Lung (tissue), 12 donors: ENCODE data around the gene CRACDL. TPM values are rescaled to one million over a fixed set of nuclear protein-coding genes. Genes with fewer than 3 reads are reported as not detected.

Experiments
- ATAC-seq: fragments of 200-7000 bp; cut with Tn5 transposase; one replicate; pipeline ENCODE4 v1.9.1; 2020; ENCODE audit warnings: moderate number of reproducible peaks; ENCODE audit not compliant: insufficient read depth, low FRiP score
- DNase-seq, 3 donors: peaks; one replicate each; pipeline ENCODE4 v3.0.0-alpha.2; 2013 to 2017
- H3K27ac ChIP-seq, 2 donors: one replicate each; pipeline ENCODE4 v1.5.1; 2013; ENCODE audit warnings: mild to moderate bottlenecking in 2 of 2, moderate library complexity in 2 of 2, control low read depth in 1 of 2, inconsistent platforms in 1 of 2, low read depth in 1 of 2, low read length in 1 of 2
- H3K27me3 ChIP-seq, 3 donors: one replicate each; pipeline ENCODE4 v1.5.1; 2013; ENCODE audit warnings: low read length in 2 of 3; ENCODE audit not compliant: control insufficient read depth in 3 of 3, insufficient read depth in 3 of 3
- H3K36me3 ChIP-seq, 4 donors: one replicate each; pipeline ENCODE4 v1.5.1; 2013; ENCODE audit warnings: low read length in 4 of 4, mild to moderate bottlenecking in 1 of 4, moderate library complexity in 1 of 4; ENCODE audit not compliant: control insufficient read depth in 4 of 4, insufficient read depth in 4 of 4
- H3K4me1 ChIP-seq, 5 donors: one replicate each; pipeline ENCODE4 v1.5.1; 2013; ENCODE audit warnings: low read length in 5 of 5, mild to moderate bottlenecking in 2 of 5, moderate library complexity in 1 of 5; ENCODE audit not compliant: control insufficient read depth in 5 of 5, insufficient read depth in 5 of 5
- H3K4me3 ChIP-seq: one replicate; pipeline ENCODE4 v1.5.1; 2013; ENCODE audit warnings: mild to moderate bottlenecking, control low read depth, moderate library complexity
- H3K9ac ChIP-seq, 2 donors: one replicate each; pipeline ENCODE4 v1.5.1; 2013; ENCODE audit warnings: low read length in 2 of 2, control low read depth in 1 of 2; ENCODE audit not compliant: insufficient read depth in 1 of 2
- H3K9me3 ChIP-seq, 4 donors: one replicate each; pipeline ENCODE4 v1.5.1; 2013; ENCODE audit warnings: low read length in 3 of 4, mild to moderate bottlenecking in 1 of 4, moderate library complexity in 1 of 4; ENCODE audit not compliant: control insufficient read depth in 4 of 4, insufficient read depth in 3 of 4
- CTCF ChIP-seq: IDR thresholded peaks from 2 replicates; pipeline ENCODE4 v1.5.1; 2012; ENCODE audit warnings: mild to moderate bottlenecking; ENCODE audit errors: control extremely low read depth, extremely low read depth
- WGBS, 2 donors: extraction: QIAGEN DNeasy Blood & Tissue Kit; methylation state at CpG; one replicate each; pipeline ENCODE4 v1.1.7; 2013; 5-methylcytosine and 5-hydroxymethylcytosine counted together
- polyA plus RNA-seq, 2 donors: library from polyadenylated mRNA; stranded (reverse); fragments of 200-250 nt; gene quantifications; one replicate each; pipeline ENCODE4 v1.2.1, GENCODE V29; 2013
- total RNA-seq, 2 donors: library from RNA; depleted of rRNA in 1 of 2; stranded (reverse); fragments of >200 nt in 1 of 2; gene quantifications; one replicate each; pipeline ENCODE4 v1.2.1, GENCODE V29; 2014 to 2021
- donor health status: control.
- donor health status: control.
- donor health status: Bipolar disorder and iron deficiency.
- donor health status: healthy.
- donor health status: DM: yes; HTN: yes; CAD: no.

Gene CRACDL
- total and polyA plus RNA-seq, 4 donors = 8.9 to 28.3 (median 13.2) TPM

DNA sequence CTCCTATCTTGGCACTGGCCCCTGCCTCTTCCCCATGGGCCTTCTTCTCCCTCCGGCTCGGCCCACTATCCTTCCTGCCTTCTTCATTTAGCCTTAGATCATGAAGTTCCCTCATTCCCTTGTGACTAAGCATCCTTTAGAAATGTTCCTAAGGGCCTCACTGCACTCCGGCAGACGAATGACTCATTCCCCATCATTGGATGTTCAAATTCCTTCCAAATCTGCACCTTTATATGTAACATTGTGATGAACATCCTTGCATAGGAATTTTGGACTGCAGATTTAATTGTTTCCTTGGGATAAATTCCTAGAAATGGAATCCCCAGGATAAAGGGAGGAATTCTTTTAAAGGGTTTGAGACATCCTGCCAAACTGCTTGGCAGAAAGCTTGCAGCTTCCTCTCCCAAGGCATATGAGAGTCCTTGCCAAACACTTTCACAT lies 19.0 kb downstream of the CRACDL start:
- TF ChIP-seq CTCF = no peak
- H3K4me3 ChIP-seq = no peak overlapping the region
- H3K9me3 ChIP-seq = peaks cover 0 to 2% (median 0%) of the 10 kb centered on the region in 4 donors
- ATAC-seq (no peak), DNase-seq (no peak)
- WGBS, 2 donors = 50 to 82% methylated on average over 4 of the region's 4 CpGs
- peaks cover 0 to 21% (median 3%) of the 10 kb centered on the region in 5 donors for H3K4me1 ChIP-seq
- no peak overlapping the region for H3K9ac ChIP-seq
- H3K27me3 ChIP-seq = no peaks in the 10 kb centered on the region
- no peak overlapping the region for H3K27ac ChIP-seq
- no peaks in the 10 kb centered on the region for H3K36me3 ChIP-seq

DNA sequence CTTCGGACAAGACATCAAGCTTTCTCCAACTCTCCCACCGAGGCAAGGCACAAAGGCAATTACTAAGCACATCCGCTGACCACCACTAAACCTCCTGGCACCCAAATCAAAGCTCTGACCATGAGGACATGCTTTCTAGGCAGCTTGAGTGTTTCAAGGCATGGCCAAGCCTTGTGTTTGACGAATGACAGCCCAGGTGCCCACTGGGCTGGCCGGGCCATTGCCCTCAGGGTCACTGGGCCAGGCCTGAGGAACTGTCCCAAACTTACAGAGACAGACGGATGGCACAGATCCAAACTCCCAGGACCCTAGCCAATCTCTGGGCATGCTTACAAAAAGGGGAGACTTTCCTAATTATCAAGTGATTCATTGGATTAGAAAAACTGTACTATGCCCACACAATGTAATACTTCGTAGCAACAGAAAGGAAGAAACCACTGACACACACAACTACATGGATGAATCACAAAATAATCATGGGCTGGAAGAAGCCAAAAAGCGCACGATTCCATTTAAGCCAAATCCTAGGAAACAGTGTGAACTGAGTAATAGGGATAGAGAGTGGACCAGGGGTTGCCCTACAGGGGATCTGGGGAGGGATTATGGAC lies 20.2 kb downstream of the CRACDL start:
- WGBS, 2 donors = 88 to 89% methylated on average over 9 of the region's 9 CpGs

GRCh38 chr2:98914713-98915580 lies 21.1 kb downstream of the CRACDL start:
- Histone ChIP-seq H3K27me3 (no peaks in the 10 kb centered on the region), H3K27ac (no peak overlapping the region), H3K4me1 (peaks cover 0 to 25% (median 5%) of the 10 kb centered on the region in 5 donors), H3K36me3 (no peaks in the 10 kb centered on the region), H3K4me3 (no peak overlapping the region), H3K9ac (no peak overlapping the region), H3K9me3 (peaks cover 0 to 2% (median 0%) of the 10 kb centered on the region in 4 donors)
- WGBS, 2 donors = 81 to 82% methylated on average over 9 to 10 of the region's 10 CpGs
- DNase-seq (no peak), ATAC-seq (no peak)
- no peak for TF ChIP-seq CTCF

More for the DNA sequence above, 20.2 kb downstream of the CRACDL start:
- TF ChIP-seq CTCF = no peak
- ATAC-seq (no peak), DNase-seq (no peak)
- Histone ChIP-seq H3K4me1 (peaks cover 0 to 25% (median 3%) of the 10 kb centered on the region in 5 donors), H3K9ac (no peak overlapping the region), H3K27ac (no peak overlapping the region), H3K9me3 (peaks cover 0 to 2% (median 0%) of the 10 kb centered on the region in 4 donors), H3K4me3 (no peak overlapping the region), H3K27me3 (no peaks in the 10 kb centered on the region), H3K36me3 (no peaks in the 10 kb centered on the region)
